Uterus (tissue), 2 donors: Measurements from ENCODE around the gene CCDC87.

Experiments used
- POLR2A ChIP-seq, 2 donors: fragments of 450-650 bp; IDR thresholded peaks; one replicate each; pipeline ENCODE4 v1.6.1; 2016; ENCODE audit warnings: antibody characterized with exemption in 2 of 2, mild to moderate bottlenecking in 1 of 2, moderate library complexity in 1 of 2
- TF ChIP-seq, protein P1 (sequence below), 4 experiments: fragments of 200-600 bp in 2 of 4; fragments of 450-650 bp in 2 of 4; sonication (generic) in 2 of 4; IDR thresholded peaks; one replicate each; pipeline ENCODE4 v1.5.1; 2016 to 2019; ENCODE audit warnings: antibody characterized with exemption in 4 of 4, mild to moderate bottlenecking in 2 of 4, moderate library complexity in 1 of 4

DNA sequence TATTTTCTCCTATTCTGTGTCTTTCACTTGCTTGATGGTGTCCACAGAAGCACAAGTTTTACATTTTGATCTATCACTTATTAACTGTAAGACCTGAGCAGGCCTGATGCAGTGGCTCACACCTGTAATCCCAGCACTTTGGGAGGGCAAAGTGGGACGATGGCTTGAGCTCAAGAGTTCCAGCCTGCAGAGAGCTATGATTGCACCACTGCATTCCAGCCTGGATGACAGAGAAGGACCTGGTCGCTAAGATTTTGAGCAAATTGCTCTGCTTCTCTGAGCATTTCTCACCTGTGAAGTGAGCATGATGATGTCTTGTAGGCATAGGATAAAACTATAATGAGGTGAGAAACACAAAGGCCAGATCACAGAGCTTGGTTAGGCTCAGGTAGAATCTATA is 6.7 kb downstream of the CCDC87 start:
- no peak for TF ChIP-seq POLR2A (IDR thresholded peaks at IDR 0.05)
- TF ChIP-seq, protein P1, sequence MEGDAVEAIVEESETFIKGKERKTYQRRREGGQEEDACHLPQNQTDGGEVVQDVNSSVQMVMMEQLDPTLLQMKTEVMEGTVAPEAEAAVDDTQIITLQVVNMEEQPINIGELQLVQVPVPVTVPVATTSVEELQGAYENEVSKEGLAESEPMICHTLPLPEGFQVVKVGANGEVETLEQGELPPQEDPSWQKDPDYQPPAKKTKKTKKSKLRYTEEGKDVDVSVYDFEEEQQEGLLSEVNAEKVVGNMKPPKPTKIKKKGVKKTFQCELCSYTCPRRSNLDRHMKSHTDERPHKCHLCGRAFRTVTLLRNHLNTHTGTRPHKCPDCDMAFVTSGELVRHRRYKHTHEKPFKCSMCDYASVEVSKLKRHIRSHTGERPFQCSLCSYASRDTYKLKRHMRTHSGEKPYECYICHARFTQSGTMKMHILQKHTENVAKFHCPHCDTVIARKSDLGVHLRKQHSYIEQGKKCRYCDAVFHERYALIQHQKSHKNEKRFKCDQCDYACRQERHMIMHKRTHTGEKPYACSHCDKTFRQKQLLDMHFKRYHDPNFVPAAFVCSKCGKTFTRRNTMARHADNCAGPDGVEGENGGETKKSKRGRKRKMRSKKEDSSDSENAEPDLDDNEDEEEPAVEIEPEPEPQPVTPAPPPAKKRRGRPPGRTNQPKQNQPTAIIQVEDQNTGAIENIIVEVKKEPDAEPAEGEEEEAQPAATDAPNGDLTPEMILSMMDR (IDR thresholded peaks at IDR 0.05) = no peak
